Measurements from ENCODE around the gene KCNIP3.

Gene KCNIP3

GRCh38 chr2:95296011-95296410 is 1.1 kb upstream of the KCNIP3 start:
- no peak for DNase-seq (ENCODE audit: low read depth)

DNA sequence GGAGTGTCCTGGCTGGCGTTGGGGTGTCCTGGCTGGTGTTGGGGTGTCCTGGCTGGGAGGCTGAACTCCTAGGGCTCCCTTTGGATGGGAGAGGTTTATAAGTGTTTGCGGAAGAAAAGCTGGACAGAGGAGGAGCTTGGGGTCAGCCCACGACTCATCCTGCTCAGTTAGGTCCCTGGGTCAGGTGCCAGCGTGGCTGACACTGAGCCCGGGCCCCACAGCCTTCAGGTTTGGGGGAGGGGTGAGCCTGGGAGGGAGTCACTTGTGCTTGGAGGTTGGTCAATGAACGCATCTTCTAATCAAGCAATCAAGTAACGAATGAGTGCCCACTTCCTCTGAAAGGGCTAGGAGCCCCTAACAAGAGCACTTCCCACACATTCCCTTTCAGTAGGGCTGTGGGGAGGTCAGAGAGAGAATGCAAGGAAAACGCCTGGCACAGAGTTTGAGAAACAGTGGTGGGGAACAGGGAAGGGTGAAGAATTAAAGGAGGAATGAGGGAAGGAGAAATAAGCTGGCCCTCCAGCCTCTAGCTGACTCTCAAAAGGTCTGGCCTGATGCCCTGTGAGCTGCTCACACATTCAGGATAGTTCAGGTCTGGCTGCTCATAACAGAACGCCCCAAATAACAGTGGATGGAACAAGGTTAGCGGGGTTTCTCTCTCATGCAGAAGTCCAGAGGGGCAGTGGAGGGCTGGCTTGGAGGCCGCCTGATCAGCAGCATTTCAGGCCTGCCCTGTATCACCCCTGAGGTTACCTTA is 670 bp downstream of the KCNIP3 start:
- DNase-seq (ENCODE audit: low read depth) = no peak

DNA sequence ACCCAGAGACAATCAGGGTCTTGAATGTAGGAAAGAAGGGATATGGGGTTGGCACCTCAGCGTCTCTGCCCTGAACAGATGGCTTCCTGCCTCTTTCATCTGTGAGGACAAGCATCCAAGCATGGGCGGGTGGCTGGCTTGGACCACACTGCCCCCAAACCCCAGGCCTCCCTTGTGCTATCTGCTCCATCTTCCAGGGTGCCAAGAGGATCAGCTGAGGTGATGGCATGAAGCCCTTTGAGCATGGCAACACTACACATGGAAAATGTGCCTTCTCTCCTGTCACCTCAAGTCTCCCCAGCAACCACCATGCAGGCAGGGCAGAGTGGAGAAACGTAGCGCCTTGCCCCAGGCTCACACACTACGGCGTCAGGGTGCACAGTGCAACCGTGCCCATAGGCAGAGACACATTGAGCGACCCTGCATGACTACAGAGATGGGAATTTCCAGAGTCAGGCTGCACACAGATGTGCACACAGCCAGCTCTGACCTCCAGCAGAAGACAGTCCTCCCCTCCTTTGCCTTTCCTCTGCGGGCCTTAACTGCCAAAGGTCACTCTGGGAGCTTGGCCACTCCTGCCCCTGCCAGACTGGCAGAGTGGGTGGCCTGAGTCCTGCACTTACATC is 1.5 kb downstream of the KCNIP3 start:
- DNase-seq (ENCODE audit: low read depth) = no peak

DNA sequence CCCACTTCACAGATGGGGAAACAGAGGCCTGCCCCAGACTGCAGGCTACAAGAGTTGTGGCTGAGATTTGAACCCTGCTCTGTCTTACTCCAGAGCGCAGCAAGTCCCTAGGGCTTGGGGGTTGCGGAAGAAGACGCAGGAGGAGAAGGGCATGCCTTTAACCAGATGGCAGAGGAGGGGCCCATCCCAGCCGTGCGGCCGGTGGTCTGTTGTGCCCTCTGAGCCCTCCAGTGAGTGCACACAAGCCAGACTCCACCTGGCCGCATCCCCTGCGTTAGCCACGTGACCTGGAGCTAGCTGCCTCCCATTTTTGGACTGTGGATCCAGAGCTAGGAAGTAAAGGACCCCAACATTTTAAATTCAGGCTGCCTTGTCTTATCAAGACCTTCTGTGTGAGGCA is 2.8 kb downstream of the KCNIP3 start:
- no peak for DNase-seq (ENCODE audit: low read depth)

- DNase-seq (ENCODE audit: low read depth) = no peak
Observed at GRCh38 chr2:95300450-95300849, 3.3 kb downstream of the KCNIP3 start.

DNA sequence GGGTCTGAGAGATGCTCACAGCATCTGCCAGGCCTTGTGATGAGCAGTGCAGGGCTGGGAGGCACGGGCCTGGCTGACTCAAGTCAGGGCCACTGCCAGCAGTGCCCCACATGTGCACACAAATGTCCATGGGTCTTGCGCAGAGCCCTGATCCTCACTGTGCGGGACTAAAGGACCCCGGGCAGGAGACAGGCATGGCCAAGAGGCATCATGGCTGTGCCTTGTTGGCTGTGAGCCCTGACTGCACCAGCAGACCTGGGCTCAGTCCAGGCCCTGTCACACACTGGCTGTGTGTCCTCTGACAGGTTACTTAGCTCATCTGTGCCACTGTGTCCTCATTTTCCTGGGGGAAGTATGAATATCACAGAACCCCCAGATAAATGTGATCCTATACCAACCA is 4.0 kb downstream of the KCNIP3 start:
- DNase-seq (ENCODE audit: low read depth) = no peak

- no peak for DNase-seq (ENCODE audit: low read depth)
Observed at GRCh38 chr2:95301876-95302641, 4.9 kb downstream of the KCNIP3 start.

DNA sequence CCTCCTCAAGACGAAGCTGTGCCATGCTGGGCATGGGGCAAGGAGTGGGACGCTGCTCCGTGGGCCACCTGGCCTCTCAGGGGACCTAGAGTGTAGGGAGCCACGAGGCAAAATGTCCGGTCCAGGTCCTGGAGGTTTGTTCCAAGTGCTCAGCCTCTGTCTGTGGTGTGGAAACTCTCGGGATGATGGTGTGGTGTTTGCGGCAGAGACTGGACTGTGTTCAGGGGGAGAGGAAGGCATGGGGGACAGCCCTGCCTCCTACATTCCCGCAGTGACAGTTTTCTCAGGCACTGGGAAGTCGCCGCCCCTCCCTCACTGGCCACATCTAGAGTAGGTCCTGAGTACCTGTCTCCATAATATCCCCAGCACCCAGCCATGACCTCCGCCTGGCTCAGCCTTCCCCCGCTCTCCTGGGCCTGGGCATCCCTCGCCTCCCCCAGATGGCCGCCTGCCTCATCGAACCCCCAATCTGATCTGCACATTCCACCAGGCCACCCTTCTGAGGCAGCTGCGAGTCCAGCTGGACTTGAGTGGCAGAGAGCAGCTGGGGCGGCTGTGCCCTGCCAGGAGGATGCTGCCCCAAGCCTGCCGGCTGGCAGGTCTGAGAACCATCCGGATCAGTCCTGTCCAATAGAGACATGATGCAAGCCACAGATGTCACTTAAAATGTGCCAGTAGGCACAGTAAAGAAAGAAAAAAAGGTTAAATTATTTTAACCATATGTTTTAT is 6.2 kb downstream of the KCNIP3 start:
- no peak for DNase-seq (ENCODE audit: low read depth)

- DNase-seq (ENCODE audit: low read depth) = no peak
Observed at GRCh38 chr2:95305380-95306061, 8.4 kb downstream of the KCNIP3 start.

DNA sequence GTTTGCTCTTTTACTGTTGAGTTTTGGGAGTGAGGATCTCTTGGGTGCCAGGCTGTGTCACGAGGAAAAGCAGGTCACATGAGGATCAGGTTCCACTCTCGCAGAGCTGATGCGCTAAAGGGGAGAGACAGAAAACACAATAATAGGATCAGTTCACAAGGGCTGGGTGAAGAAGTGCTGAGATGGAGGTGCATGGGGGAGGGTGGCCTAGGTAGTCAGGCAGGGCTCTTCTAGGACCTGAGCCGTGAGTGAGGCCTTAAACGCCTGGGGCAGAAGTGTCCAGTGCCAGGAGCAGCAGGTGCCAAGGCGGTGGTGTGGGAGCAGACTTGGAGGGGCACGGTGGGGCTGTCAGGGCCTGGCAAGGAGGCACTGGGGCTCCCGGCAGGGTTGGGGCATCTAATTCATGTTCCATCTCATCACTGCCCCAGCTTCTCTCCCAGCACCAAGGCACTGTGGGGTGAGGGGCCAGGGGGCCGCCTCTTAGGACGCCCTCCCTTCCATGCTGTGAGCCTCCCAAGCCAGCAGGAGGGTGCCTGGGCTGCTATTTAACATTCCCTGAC is 9.3 kb downstream of the KCNIP3 start:
- no peak for DNase-seq (ENCODE audit: low read depth)

DNA sequence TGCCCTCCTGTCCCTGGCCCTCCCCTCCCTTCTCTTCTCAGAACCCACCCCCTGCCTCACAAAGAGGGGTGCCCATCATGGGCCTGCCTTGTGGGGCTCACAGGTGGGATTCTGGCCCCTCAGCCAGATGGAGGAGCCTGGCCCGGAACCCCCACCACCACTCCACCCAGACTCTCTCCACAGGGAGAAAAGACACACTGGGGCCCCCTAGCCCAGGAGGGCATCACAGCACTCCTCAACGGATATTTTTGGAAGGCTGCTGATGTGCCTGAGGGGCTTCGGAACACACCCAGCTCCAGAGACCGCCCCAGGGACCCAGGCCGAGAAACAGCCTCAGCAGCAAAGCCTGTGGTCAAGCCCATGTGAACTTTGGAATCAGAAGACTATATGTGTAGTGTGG is 9.9 kb downstream of the KCNIP3 start:
- DNase-seq (ENCODE audit: low read depth) = no peak

DNA sequence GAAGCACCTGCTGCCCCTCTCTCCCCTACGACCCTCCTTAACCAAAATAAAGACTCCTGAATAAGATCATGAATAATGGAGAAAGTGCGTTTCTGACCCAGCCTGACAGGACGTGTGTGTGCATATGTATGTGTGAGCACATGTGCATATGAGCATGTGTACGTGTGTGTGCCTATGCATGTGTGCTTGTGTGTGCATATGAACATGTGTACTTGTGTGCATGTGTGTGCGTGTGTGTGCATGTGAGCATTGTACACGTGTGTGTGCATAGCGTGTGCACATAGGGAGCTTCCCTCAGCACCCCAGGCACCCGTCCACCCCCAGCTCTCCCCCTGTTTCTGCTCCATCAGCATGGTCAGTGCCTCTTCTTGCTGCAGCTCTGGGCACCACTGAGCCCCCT is 10.7 kb downstream of the KCNIP3 start:
- no peak for DNase-seq (ENCODE audit: low read depth)

DNA sequence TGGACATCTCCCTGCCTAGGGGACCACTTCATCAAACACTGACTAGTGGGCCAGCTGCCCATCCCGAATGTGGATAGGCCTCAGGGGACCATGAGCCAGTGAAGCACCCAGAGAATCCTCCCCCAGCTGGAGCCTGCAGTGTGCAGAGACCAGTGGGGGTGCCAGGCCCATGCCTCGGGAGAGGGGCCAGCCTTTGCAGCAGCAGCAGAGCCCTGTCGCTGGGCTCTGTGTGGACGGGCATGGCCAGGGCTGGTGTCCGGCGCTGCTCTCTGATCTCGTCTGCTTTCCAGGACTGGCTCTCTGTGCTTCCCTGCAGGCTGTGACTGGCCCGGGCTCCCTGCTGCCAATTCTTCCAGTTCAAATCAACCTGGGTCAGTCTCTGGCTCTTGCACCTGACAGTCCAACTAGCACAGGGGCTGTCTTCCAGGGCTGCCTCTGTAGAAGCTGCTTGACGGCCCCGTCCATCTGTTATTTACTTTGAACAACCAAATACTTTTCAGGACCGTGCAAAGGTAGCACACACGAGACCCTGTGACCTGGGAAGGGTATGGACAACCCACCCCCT is 11.4 kb downstream of the KCNIP3 start:
- DNase-seq (ENCODE audit: low read depth) = no peak

GRCh38 chr2:95309599-95309998 is 12.5 kb downstream of the KCNIP3 start:
- DNase-seq (ENCODE audit: low read depth) = no peak

- DNase-seq (ENCODE audit: low read depth) = no peak
Observed at GRCh38 chr2:95310216-95310615, 13.1 kb downstream of the KCNIP3 start.

- no peak for DNase-seq (ENCODE audit: low read depth)
Observed at GRCh38 chr2:95310651-95311050, 13.5 kb downstream of the KCNIP3 start.

- DNase-seq (ENCODE audit: low read depth) = no peak
Observed at GRCh38 chr2:95311815-95312542, 14.8 kb downstream of the KCNIP3 start.

DNA sequence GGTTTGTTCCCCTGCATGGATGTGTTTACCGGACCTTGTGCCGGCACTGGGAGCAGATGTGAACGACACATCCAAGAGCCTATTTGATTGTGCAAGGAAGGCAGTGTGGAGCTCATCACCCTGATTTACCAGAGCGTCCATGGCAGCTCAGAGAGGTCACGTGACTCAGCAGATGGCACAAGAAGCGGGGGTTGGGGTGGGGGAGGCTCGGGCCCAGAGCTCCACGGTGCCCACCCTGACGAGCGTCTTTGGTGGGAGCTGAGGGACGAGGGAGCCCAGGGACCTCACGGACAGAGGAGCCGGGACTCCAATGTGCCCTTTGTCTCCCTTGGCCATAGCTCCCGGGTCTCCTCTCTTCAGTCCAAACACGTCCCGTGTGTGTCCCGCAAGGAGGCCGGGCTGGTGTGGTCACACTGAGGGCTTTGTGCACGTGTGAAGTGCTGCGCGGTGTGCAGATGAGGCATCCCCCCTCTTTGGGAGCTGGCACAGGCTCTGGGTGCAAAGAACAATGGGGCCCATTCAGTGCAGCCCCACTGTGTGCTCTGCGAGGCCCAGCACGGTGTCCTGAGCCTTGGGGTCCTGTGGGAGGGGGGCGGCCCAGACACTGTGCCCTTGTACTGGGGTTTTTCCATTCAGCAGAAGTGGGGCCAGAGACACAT is 15.5 kb downstream of the KCNIP3 start:
- DNase-seq (ENCODE audit: low read depth) = no peak

GRCh38 chr2:95313296-95314131 is 16.4 kb downstream of the KCNIP3 start:
- DNase-seq (ENCODE audit: low read depth) = no peak

Measured in stimulated activated CD8-positive, alpha-beta memory T cell treated with anti-CD3 and anti-CD28 coated beads, Interleukin-4, amount 100 ng/mL, for 24 hours (primary cell).